Smooth muscle cell (in vitro differentiated cells): ENCODE results near the gene PPP3R2. TPM values are rescaled to one million over a fixed set of nuclear protein-coding genes. Genes with fewer than 3 reads are reported as not detected.

Source experiments
- DNase-seq: peaks from one replicate; lab custom pipeline; 2025; ENCODE audit not compliant: unreplicated experiment; lab: John Stamatoyannopoulos, UW
- H2AFZ ChIP-seq: fragments of 200-600 bp; sonication (generic); 2 replicates; pipeline ENCODE4 v1.6.0; 2016; ENCODE audit warnings: antibody characterized with exemption, low read depth, mild to moderate bottlenecking
- H3F3A ChIP-seq: fragments of 200-600 bp; sonication (generic); 2 replicates; pipeline ENCODE4 v1.6.0; 2017; ENCODE audit warnings: antibody characterized with exemption, low read depth
- H3K27ac ChIP-seq: fragments of 200-600 bp; sonication (generic); 2 replicates; pipeline ENCODE4 v1.5.1; 2016; ENCODE audit warnings: low read depth, mild to moderate bottlenecking
- H3K27me3 ChIP-seq: fragments of 200-600 bp; sonication (generic); 2 replicates; pipeline ENCODE4 v1.6.1; 2016; ENCODE audit warnings: low read depth, mild to moderate bottlenecking
- H3K36me3 ChIP-seq: fragments of 200-600 bp; sonication (generic); 2 replicates; pipeline ENCODE4 v1.5.1; 2016; ENCODE audit warnings: low read depth
- H3K4me1 ChIP-seq: fragments of 200-600 bp; sonication (generic); 2 replicates; pipeline ENCODE4 v1.5.1; 2016; ENCODE audit warnings: low read depth
- H3K4me2 ChIP-seq: fragments of 200-600 bp; sonication (generic); 2 replicates; pipeline ENCODE4 v1.6.0; 2016; ENCODE audit warnings: mild to moderate bottlenecking
- H3K4me3 ChIP-seq: fragments of 200-600 bp; sonication (generic); 2 replicates; pipeline ENCODE4 v1.5.1; 2016; ENCODE audit warnings: mild to moderate bottlenecking
- H3K79me2 ChIP-seq: fragments of 200-600 bp; sonication (generic); 2 replicates; pipeline ENCODE4 v1.6.0; 2016; ENCODE audit warnings: low read depth, mild to moderate bottlenecking
- H3K9ac ChIP-seq: fragments of 200-600 bp; sonication (generic); 2 replicates; pipeline ENCODE4 v1.6.0; 2016; ENCODE audit warnings: low read depth
- H3K9me3 ChIP-seq: fragments of 200-600 bp; sonication (generic); replicated peaks from 2 replicates; pipeline ENCODE4 v1.5.1; 2016; ENCODE audit warnings: low read depth
- H4K20me1 ChIP-seq: fragments of 200-600 bp; sonication (generic); 2 replicates; pipeline ENCODE4 v1.6.0; 2016; ENCODE audit warnings: low read depth
- WGBS: methylation state at CpG from one replicate; pipeline ENCODE4 v1.1.7; 2016; ENCODE audit warnings: low lambda C conversion rate; 5-methylcytosine and 5-hydroxymethylcytosine counted together
- polyA plus RNA-seq: library from polyadenylated mRNA; unstranded; fragments of >200 nt; fragmentation: Nextera tagmentation; extraction: Ambion mirVana; gene quantifications from 2 replicates; pipeline ENCODE4 v1.2.1, GENCODE V29; 2016
- total RNA-seq: library from RNA; depleted of rRNA; stranded (reverse); fragments of >200 nt; gene quantifications from 2 replicates; pipeline ENCODE4 v1.2.3, GENCODE V29; 2014
- TF ChIP-seq, protein P1 (sequence below): fragments of 200-600 bp; sonication (generic); IDR thresholded peaks from 2 replicates; pipeline ENCODE4 v1.5.1; 2017; ENCODE audit warnings: borderline replicate concordance, mild to moderate bottlenecking, antibody characterized with exemption; ENCODE audit not compliant: insufficient read depth, poor library complexity, severe bottlenecking

The PPP3R2 gene
- total and polyA plus RNA-seq, 2 experiments from 2014 or later = not detected

DNA sequence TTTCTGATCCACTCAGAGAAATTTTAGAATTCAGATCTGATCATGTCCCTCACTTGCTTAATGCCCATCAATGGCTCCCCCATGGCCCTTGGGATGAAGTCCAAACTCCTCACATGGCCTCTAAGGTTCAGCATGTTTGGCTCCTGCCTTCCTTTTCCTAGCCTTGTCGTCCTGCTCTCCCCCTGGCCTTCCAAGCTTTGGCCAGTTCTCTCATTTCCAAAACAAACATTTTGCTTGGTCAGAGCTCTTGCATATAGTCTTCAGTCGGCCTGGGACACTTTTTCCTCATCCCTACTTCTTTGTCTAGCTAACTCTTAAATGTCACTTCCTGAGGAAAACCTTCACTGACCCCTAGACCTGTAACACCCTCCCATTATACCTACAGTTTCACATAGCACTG, 37.1 kb upstream of the PPP3R2 start:
- Histone ChIP-seq H3F3A (no peaks in the 10 kb centered on the region), H2AFZ (no peak overlapping the region), H3K9me3 (no peaks in the 10 kb centered on the region), H3K4me3 (no peak overlapping the region), H3K4me2 (no peak overlapping the region), H3K79me2 (no peaks in the 10 kb centered on the region), H3K4me1 (no peaks in the 10 kb centered on the region), H3K9ac (no peak overlapping the region), H4K20me1 (no peaks in the 10 kb centered on the region), H3K36me3 (no peaks in the 10 kb centered on the region), H3K27me3 (no peaks in the 10 kb centered on the region), H3K27ac (no peak overlapping the region)
- WGBS = 68% methylated on average over 2 of the region's 2 CpGs
- TF ChIP-seq, protein P1, sequence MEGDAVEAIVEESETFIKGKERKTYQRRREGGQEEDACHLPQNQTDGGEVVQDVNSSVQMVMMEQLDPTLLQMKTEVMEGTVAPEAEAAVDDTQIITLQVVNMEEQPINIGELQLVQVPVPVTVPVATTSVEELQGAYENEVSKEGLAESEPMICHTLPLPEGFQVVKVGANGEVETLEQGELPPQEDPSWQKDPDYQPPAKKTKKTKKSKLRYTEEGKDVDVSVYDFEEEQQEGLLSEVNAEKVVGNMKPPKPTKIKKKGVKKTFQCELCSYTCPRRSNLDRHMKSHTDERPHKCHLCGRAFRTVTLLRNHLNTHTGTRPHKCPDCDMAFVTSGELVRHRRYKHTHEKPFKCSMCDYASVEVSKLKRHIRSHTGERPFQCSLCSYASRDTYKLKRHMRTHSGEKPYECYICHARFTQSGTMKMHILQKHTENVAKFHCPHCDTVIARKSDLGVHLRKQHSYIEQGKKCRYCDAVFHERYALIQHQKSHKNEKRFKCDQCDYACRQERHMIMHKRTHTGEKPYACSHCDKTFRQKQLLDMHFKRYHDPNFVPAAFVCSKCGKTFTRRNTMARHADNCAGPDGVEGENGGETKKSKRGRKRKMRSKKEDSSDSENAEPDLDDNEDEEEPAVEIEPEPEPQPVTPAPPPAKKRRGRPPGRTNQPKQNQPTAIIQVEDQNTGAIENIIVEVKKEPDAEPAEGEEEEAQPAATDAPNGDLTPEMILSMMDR = no peak
- no peak for DNase-seq

DNA sequence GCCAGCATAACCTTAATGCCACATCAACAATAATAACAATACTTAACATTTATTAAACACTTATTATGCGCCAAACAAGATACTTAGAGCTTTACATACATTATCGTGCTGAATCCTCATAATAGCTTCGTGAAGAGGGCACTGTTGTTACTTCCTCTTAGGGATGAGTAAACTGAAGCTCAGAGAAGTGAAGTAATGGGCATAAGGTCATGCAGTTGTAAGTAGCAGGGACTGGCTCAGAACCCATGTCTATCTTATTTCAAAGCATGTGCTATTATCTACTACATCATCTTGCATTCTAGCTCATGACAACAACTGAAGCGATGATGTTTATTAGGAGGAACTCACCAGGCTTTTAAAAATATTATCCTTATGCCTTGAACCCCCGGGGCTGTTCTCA, 34.9 kb upstream of the PPP3R2 start:
- Histone ChIP-seq H3K79me2 (no peaks in the 10 kb centered on the region), H3F3A (no peaks in the 10 kb centered on the region), H3K36me3 (no peaks in the 10 kb centered on the region), H4K20me1 (no peaks in the 10 kb centered on the region), H3K9ac (no peak overlapping the region), H3K9me3 (no peaks in the 10 kb centered on the region), H3K4me3 (no peak overlapping the region), H3K4me2 (no peak overlapping the region), H2AFZ (no peak overlapping the region), H3K27ac (no peak overlapping the region), H3K4me1 (no peaks in the 10 kb centered on the region), H3K27me3 (no peaks in the 10 kb centered on the region)
- 79% methylated on average over 5 of the region's 5 CpGs for WGBS
- no peak for DNase-seq
- TF ChIP-seq, protein P1 = no peak

DNA sequence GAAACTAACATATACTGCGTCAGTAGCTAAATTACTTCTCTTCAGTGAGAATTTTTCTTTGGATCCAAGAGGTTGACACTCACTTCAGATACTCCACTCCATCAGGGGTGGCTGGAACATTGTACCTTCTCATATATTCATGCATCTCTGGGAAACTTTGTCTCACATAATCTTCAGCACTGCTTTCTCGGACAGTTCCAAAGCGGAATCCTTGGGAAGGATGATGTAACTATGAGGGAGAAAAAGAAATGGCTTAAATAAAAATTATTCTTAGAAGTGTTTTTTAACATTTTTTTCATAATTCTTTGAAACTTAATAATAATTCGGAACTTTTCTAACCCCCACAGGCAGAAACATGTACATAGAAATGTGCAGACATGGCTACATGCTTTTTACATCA, 33.4 kb upstream of the PPP3R2 start:
- Histone ChIP-seq H3K36me3 (no peaks in the 10 kb centered on the region), H3F3A (no peaks in the 10 kb centered on the region), H3K9me3 (no peaks in the 10 kb centered on the region), H4K20me1 (no peaks in the 10 kb centered on the region), H3K27ac (no peak overlapping the region), H2AFZ (no peak overlapping the region), H3K4me3 (no peak overlapping the region), H3K27me3 (no peaks in the 10 kb centered on the region), H3K4me1 (no peaks in the 10 kb centered on the region), H3K79me2 (no peaks in the 10 kb centered on the region), H3K9ac (no peak overlapping the region), H3K4me2 (no peak overlapping the region)
- WGBS = 77% methylated on average over 4 of the region's 4 CpGs
- TF ChIP-seq, protein P1 = no peak
- no peak for DNase-seq

DNA sequence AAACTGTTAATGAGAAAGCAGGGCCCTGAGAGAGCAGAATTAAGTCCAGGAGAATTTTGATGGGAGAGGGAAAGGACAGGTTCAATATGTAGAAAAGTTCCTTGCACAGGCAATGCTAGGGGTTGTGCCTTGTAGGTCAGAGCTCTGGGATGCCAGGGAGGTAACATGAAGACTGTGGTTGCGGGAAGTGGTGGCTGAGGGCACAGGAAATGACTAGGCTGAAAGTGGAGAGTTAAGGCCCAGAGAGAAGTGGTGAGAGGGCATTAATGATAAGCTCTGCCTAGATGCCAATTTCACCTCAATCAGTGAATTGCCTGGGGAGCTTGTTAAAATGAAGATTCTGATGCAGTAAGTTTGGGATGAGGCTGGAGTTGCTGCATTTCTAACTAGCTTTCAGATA, 31.5 kb upstream of the PPP3R2 start:
- H3F3A ChIP-seq = no peaks in the 10 kb centered on the region
- DNase-seq = no peak
- no peaks in the 10 kb centered on the region for H3K36me3 ChIP-seq
- no peak overlapping the region for H3K4me2 ChIP-seq
- no peak overlapping the region for H2AFZ ChIP-seq
- no peak overlapping the region for H3K9ac ChIP-seq
- no peak overlapping the region for H3K27ac ChIP-seq
- H4K20me1 ChIP-seq = no peaks in the 10 kb centered on the region
- H3K27me3 ChIP-seq = no peaks in the 10 kb centered on the region
- no peak overlapping the region for H3K4me3 ChIP-seq
- no peaks in the 10 kb centered on the region for H3K4me1 ChIP-seq
- H3K9me3 ChIP-seq = no peaks in the 10 kb centered on the region
- TF ChIP-seq, protein P1 = no peak
- H3K79me2 ChIP-seq = no peaks in the 10 kb centered on the region
- 96% methylated on average over 1 of the region's 1 CpG for WGBS
